Daoy (cell line): ENCODE data around the gene G2E3. TPM values are rescaled to one million over a fixed set of nuclear protein-coding genes. Genes with fewer than 3 reads are reported as not detected.
"Not testable (repeated sequence)": the region's sequence is repeated elsewhere in the genome, so short reads cannot be mapped to it uniquely, and the experiment has no call there.

Source experiments
- DNase-seq: peaks from one replicate; pipeline ENCODE4 v3.0.0-alpha.2; 2015; ENCODE audit warnings: low read depth
- total RNA-seq: library from RNA; depleted of rRNA; stranded (reverse); fragments of >200 nt; shearing (Covaris generic); gene quantifications from 2 replicates; pipeline ENCODE4 v1.2.3, GENCODE V29; 2014

G2E3 gene
- total RNA-seq, 1 experiment from 2014 or later = 51.5 TPM

DNA sequence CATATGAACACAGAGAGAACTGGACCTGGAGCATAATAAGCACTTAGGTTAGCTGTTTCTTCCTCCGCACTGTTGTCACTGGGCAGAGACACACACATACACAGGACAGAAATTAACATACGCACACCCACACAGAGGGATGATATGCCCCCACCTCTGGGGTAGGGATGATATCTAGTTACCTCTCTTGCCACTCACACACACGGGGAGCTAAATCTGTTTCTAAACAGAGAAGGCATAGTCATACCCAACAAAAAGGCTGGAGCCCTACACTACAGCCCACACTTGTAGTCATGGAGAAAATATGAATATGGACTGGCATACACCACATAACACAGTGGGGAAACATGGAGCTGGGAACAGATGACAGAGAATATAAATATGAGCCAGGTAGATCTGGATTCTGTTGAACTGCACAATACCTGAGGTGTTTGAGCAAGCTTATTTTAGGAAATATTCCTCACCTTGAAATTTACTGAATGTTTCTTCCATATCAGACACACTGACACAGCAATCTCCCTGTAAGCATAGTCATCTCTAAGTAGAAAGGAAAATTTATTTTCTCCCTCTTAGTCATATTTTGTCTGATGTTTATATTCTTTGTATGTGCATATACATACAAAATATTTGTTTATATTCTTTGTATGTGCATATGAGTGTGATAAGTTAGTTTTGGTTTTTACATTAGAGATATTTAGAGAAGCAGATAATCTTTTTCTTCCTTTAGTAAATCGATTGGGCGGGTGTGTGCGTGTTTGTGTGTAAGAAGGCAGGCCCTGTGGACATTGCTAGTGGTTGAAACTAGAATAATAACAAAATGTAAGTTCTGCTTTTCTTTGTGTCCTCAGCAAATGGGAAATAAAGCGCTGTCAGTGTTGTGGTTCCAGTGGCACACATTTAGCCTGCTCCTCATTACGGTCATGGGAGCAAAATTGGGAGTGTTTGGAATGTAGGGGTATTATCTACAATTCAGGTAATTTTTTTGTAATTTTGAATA, 42.3 kb downstream of the G2E3 start:
- no peak for DNase-seq

DNA sequence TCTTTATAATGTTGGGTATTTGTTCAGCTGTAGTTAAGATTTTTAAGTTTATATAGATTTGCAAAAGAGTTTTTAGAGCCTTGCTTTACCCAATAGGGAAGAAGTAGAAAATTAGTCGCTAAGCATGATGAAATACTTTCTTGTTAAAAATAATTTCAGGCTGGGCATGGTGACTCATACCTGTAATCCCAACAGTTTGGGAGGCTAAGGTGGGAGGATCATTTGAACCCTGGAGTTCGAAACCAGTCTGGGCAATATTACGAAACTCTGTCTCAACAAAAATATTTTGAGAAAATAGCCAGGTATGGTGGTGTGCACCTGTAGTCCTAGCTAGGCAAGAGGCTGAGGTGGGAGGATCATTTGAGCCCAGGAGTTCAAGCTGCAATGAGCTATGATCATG, 44.4 kb downstream of the G2E3 start:
- no peak for DNase-seq

DNA sequence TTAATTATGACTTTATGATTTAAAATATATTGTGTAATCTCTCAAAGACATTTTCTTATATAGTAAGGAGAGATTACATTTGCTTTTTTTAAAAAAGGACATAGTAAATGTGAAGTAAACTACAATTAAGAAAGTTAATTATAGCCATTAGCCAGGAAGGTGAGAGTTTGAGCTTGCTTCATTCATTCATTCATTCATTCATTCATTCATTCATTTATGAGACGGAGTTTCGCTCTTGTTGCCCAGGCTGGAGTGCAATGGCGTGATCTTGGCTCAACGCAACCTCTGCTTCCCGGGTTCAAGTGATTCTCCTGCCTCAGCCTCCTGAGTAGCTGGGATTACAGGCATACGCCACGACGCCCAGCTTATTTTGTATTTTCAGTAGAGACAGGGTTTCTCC, 45.7 kb downstream of the G2E3 start:
- not testable (repeated sequence) for DNase-seq

DNA sequence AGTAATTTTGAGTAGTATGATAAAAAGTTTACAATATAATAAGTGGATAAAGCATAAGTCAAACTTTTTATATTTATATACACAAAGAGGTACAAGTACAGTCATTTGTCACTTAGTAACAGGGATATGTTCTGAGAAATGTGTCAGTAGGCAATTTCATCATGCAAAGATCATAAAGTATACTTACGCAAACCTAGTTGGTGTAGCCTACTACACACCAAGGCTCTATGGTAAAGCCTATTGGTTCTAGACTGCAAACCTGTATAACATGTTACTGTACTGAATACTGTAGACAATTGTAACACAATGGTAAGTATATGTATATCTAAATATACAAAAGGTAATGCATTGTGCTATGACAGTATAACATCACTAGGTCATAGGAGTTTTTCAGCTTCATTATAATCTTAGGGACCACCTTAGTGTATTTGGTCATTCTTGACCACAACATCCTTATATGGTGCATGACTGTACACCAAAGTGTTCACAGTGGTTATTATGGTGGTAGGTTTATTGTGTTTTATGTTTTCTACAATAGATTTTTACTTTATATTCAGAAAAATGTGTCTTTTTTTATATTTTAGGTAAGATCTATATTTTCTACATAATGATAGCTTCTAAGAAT, 48.3 kb downstream of the G2E3 start:
- DNase-seq = peak; percentile 23

- DNase-seq = peak; percentile 52
These were observed 49.6 kb downstream of the G2E3 start for GRCh38 chr14:30608533-30609006.

DNA sequence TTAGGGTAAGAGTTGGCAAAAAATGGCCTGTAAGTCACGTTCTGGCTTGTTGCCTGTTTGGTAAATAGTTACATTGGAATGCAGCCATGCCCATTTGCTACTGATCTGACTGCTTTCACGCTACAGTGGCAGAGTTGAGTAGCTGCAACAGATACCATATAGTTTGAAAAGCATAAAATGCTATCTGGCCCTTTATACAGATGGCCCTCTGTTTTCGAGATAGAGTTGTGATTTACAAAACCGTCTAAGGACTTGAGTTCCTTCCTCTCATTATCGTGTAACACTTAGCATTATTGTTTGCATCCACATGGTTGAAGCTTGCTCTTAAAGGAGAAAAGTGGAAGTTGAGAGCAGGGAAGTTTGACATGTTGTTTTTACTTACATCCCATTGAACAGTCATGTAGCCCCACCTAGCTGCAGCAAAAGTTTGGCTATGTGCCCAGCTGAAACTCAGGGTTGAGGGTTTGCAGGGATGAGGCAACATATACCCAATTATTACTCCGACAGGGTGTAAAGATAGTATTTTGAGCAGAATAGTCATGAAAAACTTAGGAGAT, 51.9 kb downstream of the G2E3 start:
- DNase-seq = peak; percentile 63

DNA sequence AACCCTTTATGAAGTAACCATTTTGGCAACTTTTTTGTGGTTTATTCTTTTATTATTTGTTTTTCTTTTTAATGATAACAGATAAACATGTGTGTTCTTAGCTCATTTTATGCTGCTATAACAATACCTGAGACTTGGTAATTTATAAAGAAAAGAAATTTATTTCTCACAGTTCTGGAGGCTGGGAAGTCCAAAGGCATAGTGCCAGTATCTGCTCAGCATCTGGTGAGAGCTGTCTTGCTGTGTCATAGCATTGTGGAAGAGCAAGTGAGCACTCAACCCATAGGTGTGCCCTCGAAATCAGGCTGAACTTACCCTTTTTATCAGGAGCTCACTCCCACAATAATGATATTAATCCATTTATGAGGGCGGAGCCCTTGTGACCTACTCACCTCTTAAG, 55.2 kb downstream of the G2E3 start:
- no peak for DNase-seq

GRCh38 chr14:30620178-30620577, 61.2 kb downstream of the G2E3 start:
- DNase-seq = peak; percentile 43

- DNase-seq = peak; percentile 45
These were observed 62.5 kb downstream of the G2E3 start for GRCh38 chr14:30621354-30621939.

DNA sequence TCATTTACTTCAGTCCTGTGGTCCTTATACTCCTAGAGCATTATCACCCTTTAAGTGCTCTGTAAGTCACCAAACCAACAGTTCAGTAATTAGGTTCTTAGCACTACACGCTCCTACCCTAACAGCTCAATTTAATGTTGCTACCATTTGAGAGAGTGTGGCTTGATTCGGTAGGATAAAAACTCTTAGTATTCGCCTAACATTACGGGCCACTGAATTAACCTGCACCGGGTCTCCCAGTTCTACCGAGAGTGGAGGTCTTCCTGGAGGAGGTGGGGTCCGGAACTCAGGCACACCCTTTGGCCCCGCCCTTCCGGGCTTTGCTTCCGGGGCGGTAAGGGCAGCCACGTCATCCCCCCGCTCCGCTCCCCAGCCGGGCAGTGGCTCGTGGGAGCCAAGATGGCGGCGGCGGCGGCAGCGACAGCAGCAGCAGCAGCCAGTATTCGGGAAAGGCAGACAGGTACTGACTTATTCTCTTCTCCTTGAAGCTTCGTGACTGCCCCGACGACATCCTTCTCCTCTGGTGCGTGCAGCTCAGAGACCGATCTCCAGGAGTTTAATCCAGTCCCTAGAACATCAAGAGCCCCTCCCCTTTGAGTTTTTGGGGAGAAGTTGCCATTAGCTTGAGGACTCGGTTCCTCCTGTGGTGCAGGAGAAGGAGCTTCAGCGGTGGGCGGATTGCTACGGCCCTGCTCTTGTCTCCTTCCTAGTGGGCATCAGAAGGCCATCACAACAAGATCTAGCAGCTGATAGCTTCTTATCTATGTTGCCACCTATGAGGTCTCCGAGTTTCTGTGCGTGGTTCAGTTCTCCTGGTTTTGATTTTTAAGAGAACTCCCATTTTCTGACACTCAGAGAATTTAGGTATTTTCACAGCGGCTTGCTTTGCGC, 63.2 kb downstream of the G2E3 start, which contains the start of gene SCFD1:
TSS of gene SCFD1 (plus strand) at position 380 of the 891 bp plus-strand sequence. CDS start at position 400, 20 bp downstream.
- peak; percentile 98 for DNase-seq

DNA sequence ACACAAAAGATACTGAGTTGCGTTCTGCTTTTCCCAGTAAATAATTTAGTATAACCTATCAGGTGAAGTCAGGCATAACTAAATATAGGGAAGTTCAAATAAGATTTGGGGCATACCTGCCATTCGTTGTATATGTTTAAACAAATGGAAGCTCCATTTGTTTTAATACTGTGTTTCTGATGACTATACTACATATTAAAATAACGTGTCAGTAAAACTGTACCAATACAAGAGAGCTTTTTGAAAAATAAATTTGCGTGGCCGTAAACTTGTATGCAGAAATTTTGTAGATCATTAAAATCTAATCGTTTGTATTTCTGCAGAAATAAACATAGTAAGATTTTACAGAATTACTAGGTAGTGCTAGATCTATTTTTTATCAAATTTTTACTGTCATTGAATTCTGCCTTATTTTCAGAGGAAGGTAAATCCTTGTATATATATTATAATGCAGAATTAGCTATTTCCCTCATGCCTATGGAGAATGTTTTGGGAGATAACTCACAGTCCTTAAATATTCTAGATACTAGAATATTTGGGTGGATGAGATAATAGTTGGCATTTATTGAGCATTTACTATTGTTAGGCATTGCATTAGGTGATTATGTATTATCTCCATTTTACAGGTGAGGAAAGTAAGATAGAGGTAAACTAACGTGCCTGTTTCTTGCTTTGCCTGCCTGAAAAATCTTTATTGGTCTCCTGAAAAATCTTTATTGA, 64.6 kb downstream of the G2E3 start:
- DNase-seq = no peak

GRCh38 chr14:30624132-30624423, 65.1 kb downstream of the G2E3 start:
- no peak for DNase-seq

- DNase-seq = no peak
These were observed 66.6 kb downstream of the G2E3 start for GRCh38 chr14:30625533-30625932.

DNA sequence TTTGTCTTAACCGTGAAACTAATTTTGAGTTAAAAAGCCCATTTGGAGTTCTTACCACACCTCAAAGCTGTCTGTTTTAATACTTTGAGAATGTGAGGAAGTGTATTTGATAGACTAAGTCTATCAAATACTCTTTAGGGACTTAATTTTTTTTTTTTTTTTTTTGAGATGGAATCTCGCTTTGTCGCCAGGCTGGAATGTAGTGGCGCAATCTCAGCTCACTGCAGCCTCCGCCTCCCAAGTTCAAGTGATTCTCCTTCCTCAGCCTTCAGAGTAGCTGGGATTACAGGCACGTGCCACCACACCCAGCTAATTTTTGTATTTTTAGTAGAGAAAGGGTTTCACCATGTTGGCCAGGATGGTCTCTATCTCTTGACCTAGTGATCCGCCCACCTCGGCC, 70.5 kb downstream of the G2E3 start:
- peak; percentile 68 for DNase-seq

- no peak for DNase-seq
These were observed 71.3 kb downstream of the G2E3 start for GRCh38 chr14:30630248-30630647.

DNA sequence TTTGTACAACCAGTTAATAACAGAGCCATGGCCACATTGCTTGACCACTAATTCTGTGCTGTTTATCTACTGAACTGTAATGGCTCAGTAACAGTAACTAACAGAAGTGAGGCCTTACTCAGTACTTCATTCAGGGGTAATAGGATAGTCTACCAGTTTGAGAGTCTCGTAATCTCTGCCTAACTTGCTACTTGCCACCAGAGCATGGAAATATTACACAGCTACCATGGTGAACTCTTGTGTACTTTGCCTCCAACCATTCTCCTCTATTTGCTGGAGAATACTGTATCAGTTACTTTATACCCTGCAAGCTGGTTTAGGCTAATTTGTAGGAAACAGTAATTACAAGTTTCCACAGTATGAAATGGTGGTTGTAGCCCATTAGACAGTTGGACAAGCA, 73.8 kb downstream of the G2E3 start:
- no peak for DNase-seq

GRCh38 chr14:30638926-30639325, 80.0 kb downstream of the G2E3 start:
- no peak for DNase-seq

GRCh38 chr14:30641207-30641606, 82.2 kb downstream of the G2E3 start:
- DNase-seq = no peak

DNA sequence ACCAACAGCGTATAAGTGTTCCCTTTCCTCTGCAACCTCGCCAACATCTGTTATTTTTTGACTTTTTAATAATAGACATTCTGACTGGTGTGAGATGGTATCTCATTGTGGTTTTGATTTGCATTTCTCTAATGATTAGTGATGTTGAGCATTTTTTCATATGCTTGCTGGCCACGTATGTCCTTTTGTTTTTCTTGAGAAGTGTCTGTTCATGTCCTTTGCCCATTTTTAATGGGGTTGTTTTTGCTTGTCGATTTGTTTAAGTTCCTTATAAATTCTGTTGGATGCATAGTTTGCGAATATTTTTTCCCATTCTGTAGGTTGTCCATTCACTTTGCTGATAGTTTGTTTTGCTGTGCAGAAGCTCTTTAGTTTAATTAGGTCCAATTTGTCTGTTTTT, 85.5 kb downstream of the G2E3 start:
- not testable (repeated sequence) for DNase-seq

GRCh38 chr14:30645600-30645999, 86.6 kb downstream of the G2E3 start:
- DNase-seq = no peak

- DNase-seq = no peak
These were observed 89.5 kb downstream of the G2E3 start for GRCh38 chr14:30648471-30648870.
